ENCODE data around the gene PRKD2.

The PRKD2 gene

DNA sequence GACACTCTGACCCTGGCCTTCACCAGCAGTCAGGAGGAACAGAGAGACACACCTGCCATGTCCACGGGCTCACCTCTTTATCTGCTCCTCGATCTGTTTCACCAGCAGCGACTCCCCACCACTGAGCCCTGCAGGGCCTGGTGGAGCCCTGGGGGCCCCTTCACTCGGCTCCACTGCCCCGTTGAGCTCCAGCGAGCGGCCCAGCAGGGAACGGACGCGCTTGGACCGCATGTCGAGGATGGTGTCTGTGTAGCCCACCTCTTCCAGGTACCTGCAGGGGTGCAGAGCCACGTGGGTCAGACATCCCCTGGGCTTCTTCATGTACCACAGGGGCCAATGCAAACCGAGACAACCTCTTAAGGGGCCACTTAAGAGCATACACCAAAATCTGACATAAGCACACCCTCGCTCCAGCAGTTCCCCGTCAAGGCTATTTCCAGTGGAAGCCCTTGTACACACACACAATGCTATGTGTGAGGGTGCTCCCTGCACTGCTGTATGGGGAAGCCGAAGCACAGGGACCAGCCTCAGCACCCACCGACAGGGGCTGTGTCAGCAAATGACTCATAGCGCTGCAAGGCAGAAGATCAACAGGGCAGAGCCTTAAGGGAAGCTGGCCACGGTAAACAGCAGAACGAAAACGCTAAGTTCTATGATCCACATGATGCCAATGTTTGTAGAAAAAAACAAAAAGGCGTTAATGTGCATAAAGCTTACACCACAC is 16.2 kb upstream of the PRKD2 start:
- H3K36me3 ChIP-seq (replicated peaks; ENCODE audit: low read depth, low read length): peaks cover 73% of the 10 kb centered on the region

DNA sequence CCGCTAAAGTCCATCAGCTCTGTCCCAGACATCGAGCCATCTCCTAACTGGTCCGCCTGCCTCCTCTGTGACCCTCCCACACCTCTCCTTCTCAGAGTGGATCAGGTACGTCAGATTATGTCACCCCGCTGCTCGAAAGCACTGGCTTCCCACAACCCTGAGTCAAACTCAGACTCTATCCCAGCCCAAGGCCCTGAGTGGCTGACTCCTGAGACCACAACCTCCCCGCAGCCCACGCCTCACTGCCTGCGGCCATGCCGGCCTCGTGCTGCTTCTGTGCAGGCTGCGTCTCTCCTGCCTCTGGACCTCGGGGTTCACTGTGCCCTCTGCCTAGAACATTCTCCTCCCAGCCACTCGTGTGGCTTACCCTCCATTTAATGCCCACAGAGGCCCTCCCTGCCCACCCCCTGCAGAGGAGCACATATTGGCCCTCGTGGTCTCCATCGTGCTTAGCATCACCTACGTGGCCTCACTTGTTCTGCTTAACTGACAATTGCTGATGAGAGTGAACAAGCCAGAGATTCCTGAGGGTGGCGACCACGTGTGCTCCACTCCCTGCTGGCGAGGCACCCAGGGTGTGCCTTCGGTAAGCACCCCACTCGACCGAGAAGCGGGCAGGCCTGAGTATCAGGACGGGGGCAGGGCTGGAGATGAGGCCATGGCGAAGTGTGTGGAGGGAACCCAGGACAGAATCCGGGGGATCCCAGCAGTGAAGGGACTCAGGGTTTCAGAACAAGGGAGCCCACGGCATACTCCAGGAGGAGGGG is 15.4 kb upstream of the PRKD2 start:
- Histone ChIP-seq H4K20me1 (ENCODE audit: insufficient read depth, low read length) (peaks cover 63% of the 10 kb centered on the region), H3K27ac (ENCODE audit: low read length) (no peak overlapping the region), H3K4me3 (ENCODE audit: low read length) (no peak overlapping the region), H3K79me2 (ENCODE audit: low read length) (peaks cover 61% of the 10 kb centered on the region), H3K4me2 (ENCODE audit: low read length) (no peak overlapping the region), H2AFZ (ENCODE audit: low read depth, low read length) (no peak overlapping the region), H3K36me3 (replicated peaks; ENCODE audit: low read depth, low read length) (peaks cover 73% of the 10 kb centered on the region), H3K4me1 (ENCODE audit: low read length) (no peaks in the 10 kb centered on the region), H3K9ac (ENCODE audit: low read length) (no peak overlapping the region), H3K27me3 (ENCODE audit: low read depth, low read length) (no peaks in the 10 kb centered on the region), H3K9me3 (ENCODE audit: insufficient read depth, low read length) (no peaks in the 10 kb centered on the region)
- no peak for TF ChIP-seq EZH2phosphoT487 (IDR thresholded peaks at IDR 0.05; ENCODE audit: low read depth)
- TF ChIP-seq, protein P1, sequence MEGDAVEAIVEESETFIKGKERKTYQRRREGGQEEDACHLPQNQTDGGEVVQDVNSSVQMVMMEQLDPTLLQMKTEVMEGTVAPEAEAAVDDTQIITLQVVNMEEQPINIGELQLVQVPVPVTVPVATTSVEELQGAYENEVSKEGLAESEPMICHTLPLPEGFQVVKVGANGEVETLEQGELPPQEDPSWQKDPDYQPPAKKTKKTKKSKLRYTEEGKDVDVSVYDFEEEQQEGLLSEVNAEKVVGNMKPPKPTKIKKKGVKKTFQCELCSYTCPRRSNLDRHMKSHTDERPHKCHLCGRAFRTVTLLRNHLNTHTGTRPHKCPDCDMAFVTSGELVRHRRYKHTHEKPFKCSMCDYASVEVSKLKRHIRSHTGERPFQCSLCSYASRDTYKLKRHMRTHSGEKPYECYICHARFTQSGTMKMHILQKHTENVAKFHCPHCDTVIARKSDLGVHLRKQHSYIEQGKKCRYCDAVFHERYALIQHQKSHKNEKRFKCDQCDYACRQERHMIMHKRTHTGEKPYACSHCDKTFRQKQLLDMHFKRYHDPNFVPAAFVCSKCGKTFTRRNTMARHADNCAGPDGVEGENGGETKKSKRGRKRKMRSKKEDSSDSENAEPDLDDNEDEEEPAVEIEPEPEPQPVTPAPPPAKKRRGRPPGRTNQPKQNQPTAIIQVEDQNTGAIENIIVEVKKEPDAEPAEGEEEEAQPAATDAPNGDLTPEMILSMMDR (IDR thresholded peaks at IDR 0.05; ENCODE audit: low read depth, low read length): no peak

More for the DNA sequence above, 16.2 kb upstream of the PRKD2 start:
- Histone ChIP-seq H3K27ac (ENCODE audit: low read length) (no peak overlapping the region), H4K20me1 (ENCODE audit: insufficient read depth, low read length) (peaks cover 69% of the 10 kb centered on the region), H3K9ac (ENCODE audit: low read length) (no peak overlapping the region), H3K4me3 (ENCODE audit: low read length) (no peak overlapping the region), H3K27me3 (ENCODE audit: low read depth, low read length) (no peaks in the 10 kb centered on the region), H3K79me2 (ENCODE audit: low read length) (peaks cover 63% of the 10 kb centered on the region), H3K4me2 (ENCODE audit: low read length) (no peak overlapping the region), H3K4me1 (ENCODE audit: low read length) (no peaks in the 10 kb centered on the region), H3K9me3 (ENCODE audit: insufficient read depth, low read length) (no peaks in the 10 kb centered on the region), H2AFZ (ENCODE audit: low read depth, low read length) (no peak overlapping the region)
- no peak for TF ChIP-seq EZH2phosphoT487 (IDR thresholded peaks at IDR 0.05; ENCODE audit: low read depth)
- TF ChIP-seq, protein P1 (IDR thresholded peaks at IDR 0.05; ENCODE audit: low read depth, low read length): no peak

DNA sequence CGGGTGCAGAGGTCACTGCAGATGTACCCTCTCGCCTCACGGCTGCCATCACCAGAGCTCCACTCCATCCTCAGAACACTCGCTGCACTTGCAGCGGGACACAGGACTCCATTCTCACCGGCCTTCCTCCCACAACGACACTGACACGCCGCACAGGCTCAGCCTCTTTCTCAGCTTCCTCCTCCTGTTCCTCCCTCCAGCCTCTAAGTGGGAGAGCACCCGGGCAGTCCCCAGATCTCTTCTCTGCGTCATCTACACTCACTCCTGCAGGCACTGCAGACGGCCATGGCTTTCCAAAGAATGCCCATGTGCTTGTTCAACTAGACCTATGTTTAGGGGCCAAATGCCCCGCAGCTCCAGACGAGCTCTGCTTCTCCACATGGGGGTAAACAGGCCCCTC is 14.7 kb upstream of the PRKD2 start:
- peaks cover 74% of the 10 kb centered on the region for H3K36me3 ChIP-seq (replicated peaks; ENCODE audit: low read depth, low read length)
- H4K20me1 ChIP-seq (ENCODE audit: insufficient read depth, low read length): peaks cover 57% of the 10 kb centered on the region

More for the DNA sequence above, 14.7 kb upstream of the PRKD2 start:
- Histone ChIP-seq H3K9me3 (ENCODE audit: insufficient read depth, low read length) (no peaks in the 10 kb centered on the region), H3K9ac (ENCODE audit: low read length) (no peak overlapping the region), H2AFZ (ENCODE audit: low read depth, low read length) (no peak overlapping the region), H3K79me2 (ENCODE audit: low read length) (peaks cover 56% of the 10 kb centered on the region), H3K27me3 (ENCODE audit: low read depth, low read length) (no peaks in the 10 kb centered on the region), H3K4me3 (ENCODE audit: low read length) (no peak overlapping the region), H3K27ac (ENCODE audit: low read length) (no peak overlapping the region), H3K4me2 (ENCODE audit: low read length) (no peak overlapping the region), H3K4me1 (ENCODE audit: low read length) (no peaks in the 10 kb centered on the region)
- no peak for TF ChIP-seq EZH2phosphoT487 (IDR thresholded peaks at IDR 0.05; ENCODE audit: low read depth)
- TF ChIP-seq, protein P1 (IDR thresholded peaks at IDR 0.05; ENCODE audit: low read depth, low read length): no peak

All from OCI-LY3 (cell line).